Measurements from ENCODE around the gene MSTO1.
"Not testable (repeated sequence)": the region's sequence is repeated elsewhere in the genome, so short reads cannot be mapped to it uniquely, and the experiment has no call there.

Gene MSTO1

GRCh38 chr1:155613226-155613625, 3.2 kb downstream of the MSTO1 start:
- DNase-seq (ENCODE audit: low read depth), result not testable (repeated sequence)

- DNase-seq (ENCODE audit: low read depth), result no peak
These were observed 12.2 kb downstream of the MSTO1 start for GRCh38 chr1:155622191-155622590.

GRCh38 chr1:155623357-155623756, 13.3 kb downstream of the MSTO1 start:
- no peak for DNase-seq (ENCODE audit: low read depth)

GRCh38 chr1:155626428-155626827, 16.4 kb downstream of the MSTO1 start:
- not testable (repeated sequence) for DNase-seq (ENCODE audit: low read depth)

GRCh38 chr1:155636397-155637153, 26.6 kb downstream of the MSTO1 start:
- no peak for DNase-seq (ENCODE audit: low read depth)

GRCh38 chr1:155640367-155640766, 30.3 kb downstream of the MSTO1 start:
- DNase-seq (ENCODE audit: low read depth), result no peak

GRCh38 chr1:155642559-155643180, 32.7 kb downstream of the MSTO1 start:
- not testable (repeated sequence) for DNase-seq (ENCODE audit: low read depth)

- DNase-seq (ENCODE audit: low read depth), result no peak
These were observed 33.2 kb downstream of the MSTO1 start for GRCh38 chr1:155643230-155643629.

- DNase-seq (ENCODE audit: low read depth), result peak; percentile 32
These were observed 35.1 kb downstream of the MSTO1 start for GRCh38 chr1:155645034-155645598.

GRCh38 chr1:155645648-155646047, 35.6 kb downstream of the MSTO1 start:
- no peak for DNase-seq (ENCODE audit: low read depth)

- DNase-seq (ENCODE audit: low read depth), result peak; percentile 48
These were observed 36.3 kb downstream of the MSTO1 start for GRCh38 chr1:155646307-155646706.

- peak; percentile 93 for DNase-seq (ENCODE audit: low read depth)
These were observed 38.5 kb downstream of the MSTO1 start for GRCh38 chr1:155648207-155649147.

GRCh38 chr1:155649676-155650075, 39.7 kb downstream of the MSTO1 start:
- DNase-seq (ENCODE audit: low read depth), result no peak

- DNase-seq (ENCODE audit: low read depth), result no peak
These were observed 40.3 kb downstream of the MSTO1 start for GRCh38 chr1:155650231-155650757.

- no peak for DNase-seq (ENCODE audit: low read depth)
These were observed 42.0 kb downstream of the MSTO1 start for GRCh38 chr1:155651861-155652661.

GRCh38 chr1:155652951-155653350, 42.9 kb downstream of the MSTO1 start:
- no peak for DNase-seq (ENCODE audit: low read depth)

- DNase-seq (ENCODE audit: low read depth), result no peak
These were observed 47.4 kb downstream of the MSTO1 start for GRCh38 chr1:155657463-155657862.

GRCh38 chr1:155661239-155661638, 51.2 kb downstream of the MSTO1 start:
- not testable (repeated sequence) for DNase-seq (ENCODE audit: low read depth)
